ENCODE results near the gene KIF11. TPM values are rescaled to one million over a fixed set of nuclear protein-coding genes. Genes with fewer than 3 reads are reported as not detected.
A peak's percentile ranks its signal among the peaks of the same experiment; 100 is the strongest.

KIF11 gene
- total and polyA plus RNA-seq, 2 donors (not counting 3 experiments of a cell fraction or from before 2014, with no cell fraction given), result 7.3 to 42.6 TPM

DNA sequence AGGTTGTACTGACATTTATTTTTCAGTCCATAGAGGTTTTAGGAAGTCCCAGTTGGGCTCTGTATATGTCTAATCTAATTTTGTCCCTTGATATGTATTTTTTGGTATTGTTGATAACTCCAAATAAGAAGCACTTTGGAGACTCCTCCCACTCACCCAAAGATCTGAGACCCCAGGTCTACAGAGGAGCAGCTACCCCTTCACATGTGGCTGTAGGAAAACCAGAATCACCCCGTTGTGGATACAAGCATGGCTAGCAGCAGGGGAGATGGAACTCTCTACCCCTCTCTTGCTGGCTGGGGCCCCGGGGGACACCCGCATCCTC is 106.2 kb downstream of the KIF11 start:
- no peak for TF ChIP-seq FOS (IDR thresholded peaks at IDR 0.05; ENCODE audit: borderline replicate concordance, insufficient read depth, low read length)
- TF ChIP-seq POLR2AphosphoS5 (IDR thresholded peaks at IDR 0.05; ENCODE audit: insufficient read depth, low read depth, low read length), result no peak
- no peak for TF ChIP-seq MYC (IDR thresholded peaks at IDR 0.05; ENCODE audit: low read depth, low read length)
- TF ChIP-seq POLR2A (IDR thresholded peaks at IDR 0.05; ENCODE audit: low read depth, low read length), result no peak
- TF ChIP-seq, protein P1, sequence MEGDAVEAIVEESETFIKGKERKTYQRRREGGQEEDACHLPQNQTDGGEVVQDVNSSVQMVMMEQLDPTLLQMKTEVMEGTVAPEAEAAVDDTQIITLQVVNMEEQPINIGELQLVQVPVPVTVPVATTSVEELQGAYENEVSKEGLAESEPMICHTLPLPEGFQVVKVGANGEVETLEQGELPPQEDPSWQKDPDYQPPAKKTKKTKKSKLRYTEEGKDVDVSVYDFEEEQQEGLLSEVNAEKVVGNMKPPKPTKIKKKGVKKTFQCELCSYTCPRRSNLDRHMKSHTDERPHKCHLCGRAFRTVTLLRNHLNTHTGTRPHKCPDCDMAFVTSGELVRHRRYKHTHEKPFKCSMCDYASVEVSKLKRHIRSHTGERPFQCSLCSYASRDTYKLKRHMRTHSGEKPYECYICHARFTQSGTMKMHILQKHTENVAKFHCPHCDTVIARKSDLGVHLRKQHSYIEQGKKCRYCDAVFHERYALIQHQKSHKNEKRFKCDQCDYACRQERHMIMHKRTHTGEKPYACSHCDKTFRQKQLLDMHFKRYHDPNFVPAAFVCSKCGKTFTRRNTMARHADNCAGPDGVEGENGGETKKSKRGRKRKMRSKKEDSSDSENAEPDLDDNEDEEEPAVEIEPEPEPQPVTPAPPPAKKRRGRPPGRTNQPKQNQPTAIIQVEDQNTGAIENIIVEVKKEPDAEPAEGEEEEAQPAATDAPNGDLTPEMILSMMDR (IDR thresholded peaks at IDR 0.05; ENCODE audit: extremely low read depth in 1 of 2, insufficient read depth in 1 of 2, low read depth in 1 of 2, low read length in 2 of 2), result no peak
- no peak for TF ChIP-seq EZH2 (IDR thresholded peaks at IDR 0.05; ENCODE audit: borderline replicate concordance, low read depth, low read length, severe bottlenecking)
- TF ChIP-seq, protein P2, sequence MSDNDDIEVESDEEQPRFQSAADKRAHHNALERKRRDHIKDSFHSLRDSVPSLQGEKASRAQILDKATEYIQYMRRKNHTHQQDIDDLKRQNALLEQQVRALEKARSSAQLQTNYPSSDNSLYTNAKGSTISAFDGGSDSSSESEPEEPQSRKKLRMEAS (IDR thresholded peaks at IDR 0.05; ENCODE audit: insufficient read depth, insufficient read length), result no peak
- no peak for TF ChIP-seq JUN (IDR thresholded peaks at IDR 0.05; ENCODE audit: borderline replicate concordance, insufficient read depth, insufficient read length, low read depth)
- no peak for TF ChIP-seq GATA2 (IDR thresholded peaks at IDR 0.05; ENCODE audit: insufficient read depth, insufficient read length, low read depth, low read length)
- H2AFZ ChIP-seq (ENCODE audit: low read depth, low read length), result peak overlapping the region; percentile 73
- peak overlapping the region; percentile 79 for H3K4me2 ChIP-seq (ENCODE audit: insufficient read depth, low read length)
- no peaks in the 10 kb centered on the region for H4K20me1 ChIP-seq (replicated peaks; ENCODE audit: control insufficient read depth, extremely low read depth, insufficient read depth, low read length)
- H3K27me3 ChIP-seq (ENCODE audit: control insufficient read depth in 2 of 2, insufficient read depth in 2 of 2, low read length in 2 of 2), result no peaks in the 10 kb centered on the region
- H3K9me3 ChIP-seq (replicated peaks; ENCODE audit: control insufficient read depth, insufficient read depth, low read length), result no peaks in the 10 kb centered on the region
- ChIA-PET POLR2A (interaction anchor here (0.6 to 0.7 kb wide), 3 partner anchors 12 to 199 kb away, joined by 3 to 5 read pairs (median 3); no protein-coding TSS in a partner anchor), CTCF (interaction anchor here (0.8 to 2.1 kb wide), 8 partner anchors 8 to 181 kb away, joined by 3 to 6 read pairs (median 5); partner anchors contain the start of gene HHEX)
- TSS peak; percentile 62 for BruUV-seq (replicated peaks)
- peaks cover 48% of the 10 kb centered on the region for H3K4me1 ChIP-seq (ENCODE audit: control insufficient read depth, extremely low read depth, insufficient read depth, low read length)
- intact Hi-C loops (cut with micrococcal nuclease), result loop anchor here (1.0 to 2.0 kb wide), 2 partner anchors 58 to 117 kb away; no protein-coding TSS in a partner anchor
- H3K27ac ChIP-seq (ENCODE audit: insufficient read depth, low read depth, low read length), result peak overlapping the region; percentile 77
- H3K4me3 ChIP-seq (replicated peaks in 1 of 3; ENCODE audit: insufficient read depth in 1 of 3, low read depth in 1 of 3, low read length in 3 of 3), result peak overlapping the region; percentile 6 to 48 (median 37)
- H3K9me1 ChIP-seq (replicated peaks; ENCODE audit: control insufficient read depth, extremely low read depth, insufficient read depth, low read length), result no peaks in the 10 kb centered on the region
- peaks cover 8% of the 10 kb centered on the region for H3K79me2 ChIP-seq (ENCODE audit: control insufficient read depth, insufficient read depth, low read length)
- FAIRE-seq (no peak), DNase-seq (ENCODE audit: low read depth, low spot score) (no peak)
- H3K36me3 ChIP-seq (ENCODE audit: control insufficient read depth in 2 of 2, extremely low read depth in 1 of 2, insufficient read depth in 2 of 2, low read length in 2 of 2), result peaks cover 2 to 14% of the 10 kb centered on the region in 2 experiments
- dilution Hi-C loops (cut with MboI; ENCODE audit: extremely low pct_ligation_motif_present, low sequenced_read_pairs), result no loop called here
- H3K9ac ChIP-seq (replicated peaks; ENCODE audit: extremely low read depth, insufficient read depth, low read length), result peak overlapping the region; percentile 50

Data from endothelial cell of umbilical vein (primary cell).